ENCODE results near the gene SH3BGRL2.
A peak's percentile ranks its signal among the peaks of the same experiment; 100 is the strongest.

The SH3BGRL2 gene

DNA sequence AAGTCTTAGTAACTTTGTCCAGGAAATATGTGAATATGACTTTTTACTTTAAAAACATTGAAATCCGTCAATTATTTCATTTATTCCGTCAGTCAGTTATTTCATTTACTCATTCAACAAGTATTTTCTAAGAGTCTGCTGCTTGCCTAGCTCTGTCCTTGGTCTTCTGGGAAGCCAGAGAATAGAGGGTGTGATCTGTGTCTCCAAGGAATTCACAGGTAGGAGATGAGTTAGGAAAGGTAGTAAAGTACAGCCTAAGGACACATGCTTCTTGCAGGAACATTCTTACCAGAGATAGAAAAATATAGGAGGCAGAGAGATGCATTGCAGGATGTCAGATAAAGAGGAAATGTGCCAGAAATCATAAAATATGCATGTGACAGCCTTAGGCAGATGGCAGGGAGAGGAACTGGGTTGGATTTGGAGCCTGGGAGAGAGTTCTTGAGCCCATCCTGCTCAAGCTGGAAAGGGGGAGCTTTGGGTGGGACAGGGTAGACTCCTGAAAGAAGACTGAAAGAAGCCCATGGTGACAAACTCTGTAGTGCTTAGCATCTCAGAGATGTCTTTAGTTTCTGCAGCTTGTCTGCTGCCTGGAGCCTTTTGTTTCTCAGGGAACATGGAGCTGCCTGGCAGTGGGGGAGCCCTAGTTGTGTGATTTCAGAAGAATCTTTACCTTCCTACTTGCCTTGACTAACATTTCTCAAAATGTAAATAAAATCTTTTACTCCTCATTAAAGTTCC lies 3.5 kb downstream of the SH3BGRL2 start:
- Histone ChIP-seq H3K4me2 (ENCODE audit: low read length) (no peak overlapping the region), H2BK120ac (ENCODE audit: low read depth, low read length) (no peak overlapping the region), H3K79me2 (ENCODE audit: control insufficient read depth, insufficient read depth, low read length) (no peaks in the 10 kb centered on the region), H2BK15ac (replicated peaks; ENCODE audit: low read depth) (no peak overlapping the region), H3K4me1 (ENCODE audit: control insufficient read depth, low read depth, low read length) (no peaks in the 10 kb centered on the region), H3K4me3 (ENCODE audit: low read length) (no peak overlapping the region), H3K23ac (ENCODE audit: low read length) (no peak overlapping the region), H3K27ac (ENCODE audit: low read depth, low read length) (no peak overlapping the region), H3K56ac (ENCODE audit: low read length) (no peak overlapping the region), H3K4ac (ENCODE audit: low read depth, low read length) (no peak overlapping the region), H4K5ac (ENCODE audit: low read length) (no peak overlapping the region), H2AK5ac (ENCODE audit: low read length) (no peak overlapping the region), H2BK5ac (ENCODE audit: low read length) (no peak overlapping the region), H3K79me1 (ENCODE audit: low read length) (peaks cover 2% of the 10 kb centered on the region), H3K18ac (ENCODE audit: low read length) (no peak overlapping the region), H3K36me3 (ENCODE audit: control insufficient read depth, insufficient read depth, low read length) (no peaks in the 10 kb centered on the region), H4K8ac (ENCODE audit: low read depth, low read length) (no peak overlapping the region), H3K9ac (ENCODE audit: low read length) (no peak overlapping the region), H3K27me3 (ENCODE audit: insufficient read depth, low read length, poor library complexity) (no peaks in the 10 kb centered on the region)
- peak; percentile 51 for DNase-seq
- WGBS (ENCODE audit: extremely low coverage, insufficient coverage, low lambda C conversion rate): no CpG with 5 or more reads among the region's 2 CpGs

DNA sequence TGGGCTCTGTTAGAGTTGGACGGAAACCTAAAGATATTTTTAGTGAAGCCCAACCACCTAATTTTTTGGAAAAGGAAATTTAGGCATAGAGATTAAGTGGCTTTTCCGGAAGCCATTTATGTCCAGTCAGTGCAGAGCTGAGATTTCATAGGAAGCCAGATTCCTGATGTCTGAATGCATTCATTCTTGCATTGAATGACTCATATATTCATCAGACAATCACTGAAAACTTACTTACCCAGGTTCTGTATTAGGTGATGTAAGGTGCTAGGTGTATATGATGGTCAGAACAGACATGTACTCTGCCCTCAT lies 4.1 kb downstream of the SH3BGRL2 start:
- H3K4me2 ChIP-seq (ENCODE audit: low read length): no peak overlapping the region
- no peak overlapping the region for H2BK120ac ChIP-seq (ENCODE audit: low read depth, low read length)
- H3K4me1 ChIP-seq (ENCODE audit: control insufficient read depth, low read depth, low read length): no peaks in the 10 kb centered on the region
- H2BK5ac ChIP-seq (ENCODE audit: low read length): no peak overlapping the region
- no peak overlapping the region for H2BK15ac ChIP-seq (replicated peaks; ENCODE audit: low read depth)
- DNase-seq: no peak
- H3K9ac ChIP-seq (ENCODE audit: low read length): no peak overlapping the region
- no peak overlapping the region for H3K56ac ChIP-seq (ENCODE audit: low read length)
- no peak overlapping the region for H3K27ac ChIP-seq (ENCODE audit: low read depth, low read length)
- no peak overlapping the region for H3K4ac ChIP-seq (ENCODE audit: low read depth, low read length)
- H3K79me1 ChIP-seq (ENCODE audit: low read length): peaks cover 2% of the 10 kb centered on the region
- H3K4me3 ChIP-seq (ENCODE audit: low read length): no peak overlapping the region
- no peak overlapping the region for H3K18ac ChIP-seq (ENCODE audit: low read length)
- no peaks in the 10 kb centered on the region for H3K79me2 ChIP-seq (ENCODE audit: control insufficient read depth, insufficient read depth, low read length)
- H4K5ac ChIP-seq (ENCODE audit: low read length): no peak overlapping the region
- no peak overlapping the region for H4K8ac ChIP-seq (ENCODE audit: low read depth, low read length)
- no peak overlapping the region for H2AK5ac ChIP-seq (ENCODE audit: low read length)
- no peak overlapping the region for H3K23ac ChIP-seq (ENCODE audit: low read length)
- no peaks in the 10 kb centered on the region for H3K36me3 ChIP-seq (ENCODE audit: control insufficient read depth, insufficient read depth, low read length)
- H3K27me3 ChIP-seq (ENCODE audit: insufficient read depth, low read length, poor library complexity): no peaks in the 10 kb centered on the region
- no CpG with 5 or more reads among the region's 2 CpGs for WGBS (ENCODE audit: extremely low coverage, insufficient coverage, low lambda C conversion rate)

DNA sequence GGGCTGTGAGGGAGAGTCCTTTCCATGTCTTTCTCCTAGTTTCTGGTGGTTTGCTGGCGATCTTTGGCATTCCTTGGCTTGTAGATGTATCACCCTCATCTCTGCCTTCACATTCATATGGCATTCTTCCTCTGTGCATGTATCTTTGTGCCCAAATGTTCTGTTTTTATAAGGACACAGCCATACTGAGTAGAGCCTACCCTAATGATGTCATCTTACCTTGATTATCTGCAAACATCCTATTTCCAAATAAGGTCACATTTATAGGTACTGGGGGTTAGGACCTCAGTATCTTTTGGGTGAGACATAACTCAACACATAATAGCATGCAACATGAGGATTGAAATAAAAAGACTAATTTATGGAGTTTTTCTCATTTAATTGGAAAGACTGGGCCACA lies 5.5 kb downstream of the SH3BGRL2 start:
- peaks cover 2% of the 10 kb centered on the region for H3K79me1 ChIP-seq (ENCODE audit: low read length)
- H2AK5ac ChIP-seq (ENCODE audit: low read length): no peak overlapping the region
- H3K18ac ChIP-seq (ENCODE audit: low read length): no peak overlapping the region
- no CpG with 5 or more reads among the region's 1 CpG for WGBS (ENCODE audit: extremely low coverage, insufficient coverage, low lambda C conversion rate)
- no peaks in the 10 kb centered on the region for H3K36me3 ChIP-seq (ENCODE audit: control insufficient read depth, insufficient read depth, low read length)
- no peak overlapping the region for H3K27ac ChIP-seq (ENCODE audit: low read depth, low read length)
- H2BK120ac ChIP-seq (ENCODE audit: low read depth, low read length): no peak overlapping the region
- H2BK5ac ChIP-seq (ENCODE audit: low read length): no peak overlapping the region
- no peak overlapping the region for H3K9ac ChIP-seq (ENCODE audit: low read length)
- H3K4me1 ChIP-seq (ENCODE audit: control insufficient read depth, low read depth, low read length): no peaks in the 10 kb centered on the region
- H3K27me3 ChIP-seq (ENCODE audit: insufficient read depth, low read length, poor library complexity): no peaks in the 10 kb centered on the region
- H3K4ac ChIP-seq (ENCODE audit: low read depth, low read length): no peak overlapping the region
- no peak overlapping the region for H3K23ac ChIP-seq (ENCODE audit: low read length)
- no peak overlapping the region for H2BK15ac ChIP-seq (replicated peaks; ENCODE audit: low read depth)
- H3K4me2 ChIP-seq (ENCODE audit: low read length): no peak overlapping the region
- H4K8ac ChIP-seq (ENCODE audit: low read depth, low read length): no peak overlapping the region
- no peak overlapping the region for H3K56ac ChIP-seq (ENCODE audit: low read length)
- no peak overlapping the region for H4K5ac ChIP-seq (ENCODE audit: low read length)
- DNase-seq: no peak
- no peak overlapping the region for H3K4me3 ChIP-seq (ENCODE audit: low read length)
- no peaks in the 10 kb centered on the region for H3K79me2 ChIP-seq (ENCODE audit: control insufficient read depth, insufficient read depth, low read length)

DNA sequence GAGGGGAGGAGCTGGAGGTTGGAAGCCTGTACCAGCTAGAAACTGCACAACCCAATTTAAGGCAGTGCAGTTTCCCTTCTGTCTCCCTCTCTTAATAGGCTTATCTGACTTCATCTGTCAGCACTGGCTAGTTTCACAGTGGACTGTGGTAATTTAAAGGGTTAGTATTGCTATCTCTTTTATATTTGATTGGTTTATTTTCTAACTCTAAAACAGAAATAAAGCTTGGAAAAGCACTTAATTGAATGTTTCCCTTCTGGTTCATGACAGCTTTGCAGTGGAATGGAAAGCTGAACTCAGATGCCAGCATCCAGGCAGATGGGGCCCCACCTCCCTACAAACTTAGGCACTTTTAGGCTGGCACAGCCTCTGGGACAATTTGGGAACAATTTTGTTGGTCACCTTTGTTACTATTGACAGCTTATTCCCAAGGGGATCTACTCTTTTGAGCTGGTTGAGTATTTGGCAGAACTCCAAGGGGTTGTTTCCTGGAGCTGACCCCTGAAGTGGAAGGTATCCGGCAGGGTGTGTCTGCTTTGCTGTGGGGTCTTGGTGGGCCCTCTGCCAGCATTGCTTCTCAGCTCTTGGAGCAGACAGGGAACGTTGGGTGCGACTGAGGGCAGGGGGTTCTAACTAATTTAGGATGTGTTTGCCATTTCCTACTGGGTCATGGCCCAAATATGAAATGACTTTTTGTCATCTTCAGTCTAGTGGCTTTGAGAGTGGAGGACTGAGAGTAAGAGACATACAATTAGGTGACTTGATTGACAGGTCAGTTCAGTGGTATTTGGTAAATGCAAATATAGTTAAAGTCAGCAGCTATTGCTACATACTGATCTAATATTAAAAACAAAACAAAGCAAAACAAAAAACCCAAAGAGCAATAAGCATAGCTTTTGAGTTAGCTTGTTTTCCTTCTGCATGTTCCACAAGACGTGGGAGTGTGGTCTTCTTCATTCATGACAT lies 9.3 kb downstream of the SH3BGRL2 start:
- no peak overlapping the region for H2AK5ac ChIP-seq (ENCODE audit: low read length)
- no peak overlapping the region for H2BK120ac ChIP-seq (ENCODE audit: low read depth, low read length)
- no peaks in the 10 kb centered on the region for H3K27me3 ChIP-seq (ENCODE audit: insufficient read depth, low read length, poor library complexity)
- H3K23ac ChIP-seq (ENCODE audit: low read length): no peak overlapping the region
- no peak overlapping the region for H3K9ac ChIP-seq (ENCODE audit: low read length)
- peaks cover 6% of the 10 kb centered on the region for H3K79me1 ChIP-seq (ENCODE audit: low read length)
- no peak overlapping the region for H3K18ac ChIP-seq (ENCODE audit: low read length)
- no peak overlapping the region for H3K56ac ChIP-seq (ENCODE audit: low read length)
- no peaks in the 10 kb centered on the region for H3K4me1 ChIP-seq (ENCODE audit: control insufficient read depth, low read depth, low read length)
- H3K27ac ChIP-seq (ENCODE audit: low read depth, low read length): no peak overlapping the region
- H4K5ac ChIP-seq (ENCODE audit: low read length): no peak overlapping the region
- no peak overlapping the region for H3K4ac ChIP-seq (ENCODE audit: low read depth, low read length)
- H3K36me3 ChIP-seq (ENCODE audit: control insufficient read depth, insufficient read depth, low read length): no peaks in the 10 kb centered on the region
- H3K4me3 ChIP-seq (ENCODE audit: low read length): no peak overlapping the region
- H2BK15ac ChIP-seq (replicated peaks; ENCODE audit: low read depth): no peak overlapping the region
- no peak for DNase-seq
- no peaks in the 10 kb centered on the region for H3K79me2 ChIP-seq (ENCODE audit: control insufficient read depth, insufficient read depth, low read length)
- H2BK5ac ChIP-seq (ENCODE audit: low read length): no peak overlapping the region
- H3K4me2 ChIP-seq (ENCODE audit: low read length): no peak overlapping the region
- H4K8ac ChIP-seq (ENCODE audit: low read depth, low read length): no peak overlapping the region
- no CpG with 5 or more reads among the region's 4 CpGs for WGBS (ENCODE audit: extremely low coverage, insufficient coverage, low lambda C conversion rate)

- Histone ChIP-seq H3K79me1 (ENCODE audit: low read length) (peaks cover 6% of the 10 kb centered on the region), H3K23ac (ENCODE audit: low read length) (no peak overlapping the region), H3K27me3 (ENCODE audit: insufficient read depth, low read length, poor library complexity) (no peaks in the 10 kb centered on the region), H3K9ac (ENCODE audit: low read length) (no peak overlapping the region), H3K36me3 (ENCODE audit: control insufficient read depth, insufficient read depth, low read length) (no peaks in the 10 kb centered on the region), H3K27ac (ENCODE audit: low read depth, low read length) (no peak overlapping the region), H3K4ac (ENCODE audit: low read depth, low read length) (no peak overlapping the region), H4K8ac (ENCODE audit: low read depth, low read length) (no peak overlapping the region), H2BK5ac (ENCODE audit: low read length) (no peak overlapping the region), H3K4me1 (ENCODE audit: control insufficient read depth, low read depth, low read length) (peaks cover 2% of the 10 kb centered on the region), H2BK120ac (ENCODE audit: low read depth, low read length) (no peak overlapping the region), H2BK15ac (replicated peaks; ENCODE audit: low read depth) (no peak overlapping the region), H4K5ac (ENCODE audit: low read length) (no peak overlapping the region), H2AK5ac (ENCODE audit: low read length) (no peak overlapping the region), H3K4me3 (ENCODE audit: low read length) (no peak overlapping the region), H3K79me2 (ENCODE audit: control insufficient read depth, insufficient read depth, low read length) (no peaks in the 10 kb centered on the region), H3K56ac (ENCODE audit: low read length) (no peak overlapping the region), H3K4me2 (ENCODE audit: low read length) (no peak overlapping the region), H3K18ac (ENCODE audit: low read length) (no peak overlapping the region)
- no CpG with 5 or more reads among the region's 3 CpGs for WGBS (ENCODE audit: extremely low coverage, insufficient coverage, low lambda C conversion rate)
- peak; percentile 72 for DNase-seq
These were observed 14.9 kb downstream of the SH3BGRL2 start for GRCh38 chr6:79646006-79646405.

Measured in mesendoderm (in vitro differentiated cells).